T47D (cell line): ENCODE data around the gene ACTN4.
"Not testable (repeated sequence)": the region's sequence is repeated elsewhere in the genome, so short reads cannot be mapped to it uniquely, and the experiment has no call there.

Experiments used
- DNase-seq, 2 experiments: peaks; one replicate each; pipeline versions ENCODE4 v3.0.0 to v3.0.0-alpha.2; 2011 to 2012; ENCODE audit warnings: low read depth in 1 of 2, low spot score in 1 of 2
- JUND ChIP-seq: IDR thresholded peaks from 2 replicates; pipeline ENCODE4 v1.6.1; 2012; ENCODE audit warnings: low read depth
- in situ Hi-C: cut with HindIII; loops from 2 replicates; pipeline ENCODE4 v1.10.0; 2016; ENCODE audit warnings: low sequenced_read_pairs, low pct_unique_long_range_greater_than_20kb

The ACTN4 gene

DNA sequence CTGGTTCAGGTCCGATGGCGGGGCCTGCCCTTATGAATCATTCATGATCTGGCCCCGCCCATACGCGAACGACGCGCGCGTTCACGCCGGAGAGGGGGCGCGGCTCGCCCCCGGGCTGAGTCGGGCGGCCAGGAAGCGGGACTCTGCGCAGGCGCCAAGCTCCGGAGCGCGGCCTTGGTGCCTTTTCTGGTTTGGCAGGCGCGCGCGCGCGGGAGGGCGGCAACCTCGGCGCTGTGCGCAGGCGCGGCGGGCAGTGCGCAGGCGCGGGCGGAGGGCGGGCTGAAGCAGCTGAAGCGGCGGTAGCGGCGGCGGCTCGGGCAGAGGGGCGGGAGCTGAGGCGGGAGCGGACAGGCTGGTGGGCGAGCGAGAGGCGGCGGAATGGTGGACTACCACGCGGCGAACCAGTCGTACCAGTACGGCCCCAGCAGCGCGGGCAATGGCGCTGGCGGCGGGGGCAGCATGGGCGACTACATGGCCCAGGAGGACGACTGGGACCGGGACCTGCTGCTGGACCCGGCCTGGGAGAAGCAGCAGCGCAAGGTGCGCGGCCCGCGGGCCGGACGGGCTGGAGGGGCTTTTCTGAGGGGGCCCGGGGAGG lies at the start of gene ACTN4:
TSS of gene ACTN4 (plus strand) at position 282 of the 598 bp plus-strand sequence. CDS start at position 379, 97 bp downstream.
- peak; percentile 81 to 96 for DNase-seq
- in situ Hi-C loops, result no loop called here
- no peak for TF ChIP-seq JUND

DNA sequence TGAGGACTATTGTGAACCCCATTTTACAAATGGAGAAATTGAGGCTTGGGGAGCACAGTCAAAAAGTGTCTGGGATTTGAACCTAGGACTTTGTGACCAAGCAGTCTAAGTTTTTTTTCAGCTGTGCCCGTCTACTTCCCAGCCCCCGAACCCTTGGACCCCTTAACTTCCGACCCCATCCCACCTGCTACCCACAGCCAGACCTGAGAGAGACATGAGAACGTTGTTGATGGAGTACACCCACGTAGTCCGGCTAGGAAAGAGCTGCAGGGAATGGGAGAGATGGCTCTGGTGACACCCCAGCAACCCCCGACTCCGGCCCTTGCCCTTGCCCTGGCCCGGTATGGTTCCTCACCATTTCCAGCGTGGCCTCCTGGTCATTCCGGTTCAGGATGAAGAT lies 47.7 kb upstream of the ACTN4 start:
- no peak for TF ChIP-seq JUND
- no peak for DNase-seq
- in situ Hi-C loops, result no loop called here

GRCh38 chr19:38602856-38603255 lies 44.6 kb upstream of the ACTN4 start:
- DNase-seq, in situ Hi-C loops: not testable (repeated sequence)

- TF ChIP-seq JUND, result no peak
- DNase-seq, result no peak
- in situ Hi-C loops, result no loop called here
Measured at GRCh38 chr19:38606131-38606530, 41.3 kb upstream of the ACTN4 start.

GRCh38 chr19:38614289-38614688 lies 33.2 kb upstream of the ACTN4 start:
- in situ Hi-C loops, result no loop called here
- TF ChIP-seq JUND, result no peak
- DNase-seq, result no peak

DNA sequence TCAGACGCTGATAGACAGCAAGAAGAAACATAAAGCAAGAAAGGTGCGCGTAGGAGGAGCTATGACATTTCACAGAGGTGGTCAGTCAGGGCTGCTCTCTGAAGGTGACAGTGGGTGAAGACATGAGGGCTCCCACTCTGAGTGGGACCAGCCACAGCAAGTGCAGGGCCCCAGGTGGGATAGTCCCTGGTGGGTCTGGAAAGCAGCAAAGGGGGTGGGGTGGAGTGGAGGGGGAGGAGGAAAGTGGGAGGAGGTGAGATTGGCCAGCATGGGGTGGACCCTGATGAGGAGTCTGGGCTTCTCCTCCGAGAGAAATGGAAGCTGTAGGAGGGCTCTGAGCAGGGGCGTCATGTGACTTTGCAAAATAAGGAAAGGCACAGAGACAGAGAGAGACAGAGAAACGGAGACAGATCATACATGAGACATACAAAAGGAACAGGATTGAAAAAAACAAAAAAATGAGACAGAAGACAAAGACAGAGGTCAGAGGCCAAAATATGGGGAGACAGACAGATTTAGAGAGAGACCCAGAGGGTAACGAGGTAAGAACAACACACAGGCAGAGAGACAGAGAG lies 32.4 kb upstream of the ACTN4 start:
- TF ChIP-seq JUND, result no peak
- DNase-seq, result no peak
- in situ Hi-C loops, result no loop called here

DNA sequence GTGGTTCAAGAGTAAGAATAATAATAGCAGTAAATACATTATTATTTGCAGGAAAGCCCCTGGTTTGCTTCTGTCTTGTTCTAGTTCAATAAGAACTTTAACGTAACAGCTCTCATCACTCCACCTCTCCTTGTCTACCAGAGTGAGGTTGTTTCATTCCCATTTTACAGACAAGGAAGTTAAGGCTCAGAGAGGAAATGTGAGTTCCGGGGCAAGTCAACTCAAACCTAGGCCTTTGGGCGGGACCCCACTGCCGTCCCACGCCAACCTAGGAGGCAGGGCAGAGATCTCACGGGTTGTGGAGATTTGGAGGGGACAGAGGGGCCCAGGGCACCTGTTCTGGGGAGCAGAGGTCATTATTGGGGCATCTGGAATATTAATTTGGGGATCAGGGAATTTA lies 31.2 kb upstream of the ACTN4 start:
- TF ChIP-seq JUND, result no peak
- in situ Hi-C loops, result no loop called here
- no peak for DNase-seq

GRCh38 chr19:38617283-38617763 lies 30.1 kb upstream of the ACTN4 start:
- DNase-seq, result no peak
- in situ Hi-C loops, result no loop called here
- no peak for TF ChIP-seq JUND

DNA sequence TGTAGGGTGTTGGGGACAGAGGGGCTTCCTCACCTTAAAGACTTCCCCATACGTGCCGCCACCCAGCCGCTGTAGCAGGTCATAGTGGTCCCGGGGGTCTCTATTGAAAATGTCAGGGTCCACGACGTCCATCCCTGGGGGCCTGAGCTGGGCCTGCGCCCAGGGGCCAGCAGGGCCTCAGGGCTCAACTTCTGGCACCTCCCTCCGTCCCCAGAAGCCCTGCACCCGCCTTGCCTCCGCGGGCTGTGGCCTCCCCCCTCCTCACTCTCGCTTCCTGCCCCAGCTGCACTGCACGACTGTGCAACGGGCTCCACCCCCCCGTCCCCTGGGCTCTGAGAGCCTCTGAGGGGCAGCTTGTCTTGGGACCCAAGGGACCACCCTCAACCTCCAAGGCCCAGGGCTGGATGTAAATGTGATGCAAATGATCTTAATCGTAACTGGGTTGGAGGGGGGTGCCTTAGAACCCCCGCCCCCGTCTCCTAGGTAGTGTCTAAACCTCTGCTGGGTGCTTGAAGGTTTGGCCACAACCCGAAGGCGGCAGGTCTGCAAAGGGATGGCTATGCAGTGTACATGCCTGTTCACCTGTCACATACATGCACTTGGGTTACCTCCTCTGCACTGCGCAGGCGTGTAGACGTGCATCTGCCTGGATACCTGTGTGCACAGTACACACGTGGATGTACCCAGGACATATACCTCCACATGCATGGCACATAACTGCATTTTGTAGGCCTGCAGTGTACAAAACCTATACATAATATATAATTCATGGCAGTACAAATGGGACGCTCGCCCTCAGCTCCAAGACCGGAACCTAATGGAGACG lies 29.5 kb upstream of the ACTN4 start, which contains the start of gene MAP4K1:
TSS of gene MAP4K1 (minus strand) at position 190 of the 826 bp plus-strand sequence. CDS start at position 132, 58 bp downstream.
- in situ Hi-C loops, result no loop called here
- no peak for TF ChIP-seq JUND
- DNase-seq, result peak; percentile 11 to 16

DNA sequence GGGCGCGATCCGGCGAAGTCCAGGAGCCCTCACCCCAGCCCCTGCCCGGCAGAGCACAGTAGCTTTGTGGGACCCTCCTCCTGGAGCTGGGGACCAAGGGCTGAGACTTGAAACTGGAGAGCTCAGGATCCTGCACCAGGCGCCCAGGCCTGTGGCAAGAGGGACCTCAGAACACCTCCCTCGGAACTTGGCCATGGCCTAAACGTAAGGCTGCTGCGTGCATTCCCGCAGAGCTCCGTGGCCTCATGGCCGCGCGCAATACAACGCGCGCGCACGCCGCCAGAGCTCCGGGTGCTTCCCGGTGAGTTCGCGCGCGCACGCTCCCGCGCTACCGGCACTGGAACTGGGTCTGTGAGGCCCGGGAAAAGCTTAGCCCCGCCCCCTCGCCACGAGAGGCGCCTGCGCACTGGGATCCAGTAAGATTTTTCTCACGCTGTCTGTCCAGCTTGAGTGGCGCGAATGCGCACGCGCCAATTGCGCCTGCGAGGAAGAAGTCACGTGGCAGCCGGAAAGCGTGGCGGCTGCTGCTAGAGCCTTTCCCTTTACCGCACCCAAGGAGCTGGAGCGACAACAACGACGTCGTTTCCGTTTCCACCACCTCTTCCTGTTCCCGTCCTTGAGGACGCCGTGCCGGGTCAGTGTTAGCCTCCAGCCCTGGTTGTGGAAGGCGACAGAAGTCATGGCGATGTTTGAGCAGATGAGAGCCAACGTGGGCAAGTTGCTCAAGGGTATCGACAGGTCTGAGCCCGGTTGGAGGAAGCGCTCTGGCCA lies 28.7 kb upstream of the ACTN4 start, which contains the start of gene EIF3K:
TSS of gene EIF3K (plus strand) at position 599 of the 771 bp plus-strand sequence. CDS start at position 680, 81 bp downstream.
- in situ Hi-C loops, result no loop called here
- TF ChIP-seq JUND, result no peak
- DNase-seq, result peak; percentile 93 to 98

DNA sequence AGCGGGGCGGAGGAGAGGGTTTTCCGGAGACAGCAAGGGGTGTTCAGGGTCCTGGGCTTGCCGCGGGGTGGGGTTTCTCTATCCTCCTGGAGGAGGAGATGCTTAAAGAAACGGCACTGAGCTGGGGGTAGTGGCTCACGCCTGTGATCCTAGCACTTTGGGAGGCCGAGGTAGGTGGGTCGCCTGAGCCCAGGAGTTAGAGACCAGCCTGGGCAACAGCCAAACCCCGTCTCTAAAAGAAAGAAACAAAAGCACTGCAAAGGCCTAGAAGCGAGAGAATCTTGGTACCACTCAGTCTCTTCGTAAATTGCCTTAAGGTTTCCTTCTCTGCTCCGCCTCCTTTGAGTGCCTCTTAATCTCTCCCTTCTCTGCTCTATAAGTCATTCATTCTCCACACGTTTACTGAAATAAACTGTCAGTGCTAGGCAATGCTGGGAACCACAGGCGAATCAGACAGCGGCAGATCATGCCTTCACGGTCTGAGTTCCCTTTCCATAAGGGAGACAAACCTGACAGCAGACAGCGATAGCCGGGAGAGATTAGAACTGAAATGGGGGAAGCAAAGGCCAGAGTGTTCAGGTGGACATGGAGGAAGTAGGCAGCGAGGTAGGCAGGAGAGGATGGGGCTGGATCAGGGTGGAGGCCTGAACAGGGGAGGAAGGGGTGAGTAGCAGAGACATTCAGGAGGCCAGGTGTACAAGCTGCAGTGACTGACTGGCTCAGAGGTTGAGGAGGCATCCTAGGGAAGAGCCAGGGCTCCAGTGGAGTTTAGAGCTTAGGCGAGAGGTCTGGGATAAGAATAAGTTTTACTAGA lies 27.9 kb upstream of the ACTN4 start:
- in situ Hi-C loops, result no loop called here

More for the DNA sequence above, 27.9 kb upstream of the ACTN4 start:
- no peak for TF ChIP-seq JUND
- no peak for DNase-seq
